ENCODE measurements around the gene LRP11. TPM values are rescaled to one million over a fixed set of nuclear protein-coding genes. Genes with fewer than 3 reads are reported as not detected.

The LRP11 gene
- total and polyA plus RNA-seq, 2 of the 13 experiments (the other 11 are each of a cell fraction or from before 2014, with no cell fraction given): 32.4 to 48.9 TPM

- TF ChIP-seq, protein P1, sequence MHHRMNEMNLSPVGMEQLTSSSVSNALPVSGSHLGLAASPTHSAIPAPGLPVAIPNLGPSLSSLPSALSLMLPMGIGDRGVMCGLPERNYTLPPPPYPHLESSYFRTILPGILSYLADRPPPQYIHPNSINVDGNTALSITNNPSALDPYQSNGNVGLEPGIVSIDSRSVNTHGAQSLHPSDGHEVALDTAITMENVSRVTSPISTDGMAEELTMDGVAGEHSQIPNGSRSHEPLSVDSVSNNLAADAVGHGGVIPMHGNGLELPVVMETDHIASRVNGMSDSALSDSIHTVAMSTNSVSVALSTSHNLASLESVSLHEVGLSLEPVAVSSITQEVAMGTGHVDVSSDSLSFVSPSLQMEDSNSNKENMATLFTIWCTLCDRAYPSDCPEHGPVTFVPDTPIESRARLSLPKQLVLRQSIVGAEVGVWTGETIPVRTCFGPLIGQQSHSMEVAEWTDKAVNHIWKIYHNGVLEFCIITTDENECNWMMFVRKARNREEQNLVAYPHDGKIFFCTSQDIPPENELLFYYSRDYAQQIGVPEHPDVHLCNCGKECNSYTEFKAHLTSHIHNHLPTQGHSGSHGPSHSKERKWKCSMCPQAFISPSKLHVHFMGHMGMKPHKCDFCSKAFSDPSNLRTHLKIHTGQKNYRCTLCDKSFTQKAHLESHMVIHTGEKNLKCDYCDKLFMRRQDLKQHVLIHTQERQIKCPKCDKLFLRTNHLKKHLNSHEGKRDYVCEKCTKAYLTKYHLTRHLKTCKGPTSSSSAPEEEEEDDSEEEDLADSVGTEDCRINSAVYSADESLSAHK (CRISPR knock-in tag; IDR thresholded peaks at IDR 0.05; ENCODE audit: borderline replicate concordance): no peak
- TF ChIP-seq PBX2 (CRISPR knock-in tag; IDR thresholded peaks at IDR 0.05) (no peak), PRDM15 (CRISPR knock-in tag; IDR thresholded peaks at IDR 0.05) (no peak), IKZF1 (IDR thresholded peaks at IDR 0.05) (no peak), CEBPG (CRISPR knock-in tag; IDR thresholded peaks at IDR 0.05) (peak; percentile 27; the same call in 1 of the 2 replicates), ZNF747 (CRISPR knock-in tag; IDR thresholded peaks at IDR 0.05; ENCODE audit: borderline replicate concordance) (peak; percentile 57; the same call in 1 of the 2 replicates), SIX1 (CRISPR knock-in tag; IDR thresholded peaks at IDR 0.05; ENCODE audit: borderline replicate concordance) (no peak), ZNF713 (CRISPR knock-in tag; IDR thresholded peaks at IDR 0.05) (no peak), TFDP2 (CRISPR knock-in tag; IDR thresholded peaks at IDR 0.05) (no peak), IRF2 (CRISPR knock-in tag; IDR thresholded peaks at IDR 0.05) (peak; percentile 80), CHD4 (IDR thresholded peaks at IDR 0.05; ENCODE audit: borderline replicate concordance, low read length) (no peak), ZNF484 (CRISPR knock-in tag; IDR thresholded peaks at IDR 0.05; ENCODE audit: borderline replicate concordance, low read depth) (no peak), NFKB2 (CRISPR knock-in tag; IDR thresholded peaks at IDR 0.05; ENCODE audit: borderline replicate concordance) (peak; percentile 47; the same call in 1 of the 2 replicates), GFI1 (CRISPR knock-in tag; IDR thresholded peaks at IDR 0.05; ENCODE audit: borderline replicate concordance) (no peak), ZNF724P (CRISPR knock-in tag; IDR thresholded peaks at IDR 0.05; ENCODE audit: borderline replicate concordance) (no peak), MTA3 (CRISPR knock-in tag; IDR thresholded peaks at IDR 0.05) (no peak), IRX3 (CRISPR knock-in tag; IDR thresholded peaks at IDR 0.05; ENCODE audit: borderline replicate concordance, low read depth) (no peak), ZNF792 (CRISPR knock-in tag; IDR thresholded peaks at IDR 0.05) (0 out of 2 replicates have a peak, but pooled peaks have one; percentile 61), HDAC6 (IDR thresholded peaks at IDR 0.05; ENCODE audit: low read depth, low read length) (no peak)
- TF ChIP-seq, protein P2, sequence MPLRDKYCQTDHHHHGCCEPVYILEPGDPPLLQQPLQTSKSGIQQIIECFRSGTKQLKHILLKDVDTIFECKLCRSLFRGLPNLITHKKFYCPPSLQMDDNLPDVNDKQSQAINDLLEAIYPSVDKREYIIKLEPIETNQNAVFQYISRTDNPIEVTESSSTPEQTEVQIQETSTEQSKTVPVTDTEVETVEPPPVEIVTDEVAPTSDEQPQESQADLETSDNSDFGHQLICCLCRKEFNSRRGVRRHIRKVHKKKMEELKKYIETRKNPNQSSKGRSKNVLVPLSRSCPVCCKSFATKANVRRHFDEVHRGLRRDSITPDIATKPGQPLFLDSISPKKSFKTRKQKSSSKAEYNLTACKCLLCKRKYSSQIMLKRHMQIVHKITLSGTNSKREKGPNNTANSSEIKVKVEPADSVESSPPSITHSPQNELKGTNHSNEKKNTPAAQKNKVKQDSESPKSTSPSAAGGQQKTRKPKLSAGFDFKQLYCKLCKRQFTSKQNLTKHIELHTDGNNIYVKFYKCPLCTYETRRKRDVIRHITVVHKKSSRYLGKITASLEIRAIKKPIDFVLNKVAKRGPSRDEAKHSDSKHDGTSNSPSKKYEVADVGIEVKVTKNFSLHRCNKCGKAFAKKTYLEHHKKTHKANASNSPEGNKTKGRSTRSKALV (CRISPR knock-in tag; IDR thresholded peaks at IDR 0.05): no peak
Observed at GRCh38 chr6:149840345-149841075, 23.6 kb downstream of the LRP11 start (continued).
